A549 treated with AZD9567 at 1 μM for 4 hours (cell line): ENCODE data around the gene PLEKHF1. TPM values are rescaled to one million over a fixed set of nuclear protein-coding genes. Genes with fewer than 3 reads are reported as not detected.

Source experiments
- total RNA-seq: library from RNA; stranded (reverse); fragments of 200-300 nt; extraction: Qiagen RNA extraction; gene quantifications from 5 replicates; pipeline ENCODE4 v1.2.3, GENCODE V29; 2022; ENCODE audit not compliant: insufficient read depth

Gene PLEKHF1
- total RNA-seq, result 6.4 to 9.9 TPM (median 9.4 TPM) in 5 replicates

GRCh38 chr19:29665215-29665825 is at the start of gene PLEKHF1:
PLEKHF1 (plus strand) TSS chr19:29665461; CDS start chr19:29673840, 8,379 bp downstream.

GRCh38 chr19:29714953-29715700 is 49.9 kb downstream of the PLEKHF1 start, which contains the start of gene C19orf12:
C19orf12 (minus strand) TSS chr19:29715261; CDS start chr19:29708413, 6,848 bp downstream.

Other genes with a start within 250 kb of the PLEKHF1 start
- gene VSTM2B, start 139.5 kb upstream of the PLEKHF1 start, total RNA-seq, result 0.05 to 0.11 TPM in 2 of 5 replicates, not detected in the others
- gene POP4, start 59.2 kb upstream of the PLEKHF1 start, total RNA-seq, result 187 to 201 TPM (median 192 TPM) in 5 replicates
- gene C19orf12, start 49.8 kb downstream of the PLEKHF1 start, total RNA-seq, result 44.7 to 50.0 TPM (median 46.9 TPM) in 5 replicates
- gene CCNE1, start 146.5 kb downstream of the PLEKHF1 start, total RNA-seq, result 28.9 to 29.5 TPM (median 29.3 TPM) in 5 replicates